Endodermal cell (in vitro differentiated cells): ENCODE measurements around the gene HSD17B1. TPM values are rescaled to one million over a fixed set of nuclear protein-coding genes. Genes with fewer than 3 reads are reported as not detected.

Experiments
- DNase-seq: peaks from one replicate; pipeline ENCODE4 v3.0.0-alpha.2; 2017
- H3K27ac ChIP-seq: 2 replicates; pipeline ENCODE4 v1.5.1; 2013; ENCODE audit warnings: mild to moderate bottlenecking, low read depth, low read length, moderate library complexity
- H3K27me3 ChIP-seq: 2 replicates; pipeline ENCODE4 v1.6.1; 2013; ENCODE audit warnings: mild to moderate bottlenecking, low read length, moderate library complexity; ENCODE audit not compliant: insufficient read depth, control insufficient read depth, poor library complexity, severe bottlenecking
- H3K36me3 ChIP-seq: 2 replicates; pipeline ENCODE4 v1.7.0; 2013; ENCODE audit warnings: mild to moderate bottlenecking, low read length, moderate library complexity; ENCODE audit not compliant: control insufficient read depth, insufficient read depth
- H3K4me1 ChIP-seq: one replicate; pipeline ENCODE4 v1.7.0; 2013; ENCODE audit warnings: low read length; ENCODE audit not compliant: control insufficient read depth, insufficient read depth
- H3K4me3 ChIP-seq: 2 replicates; pipeline ENCODE4 v1.5.1; 2013; ENCODE audit warnings: mild to moderate bottlenecking, low read length, moderate library complexity
- H3K9ac ChIP-seq: 2 replicates; pipeline ENCODE4 v1.6.1; 2013; ENCODE audit warnings: mild to moderate bottlenecking, low read length, moderate library complexity; ENCODE audit not compliant: poor library complexity, severe bottlenecking; ENCODE audit errors: extremely low read depth
- H3K9me3 ChIP-seq: 2 replicates; pipeline ENCODE4 v1.6.1; 2013; ENCODE audit warnings: mild to moderate bottlenecking, low read length, moderate library complexity; ENCODE audit not compliant: control insufficient read depth
- H3K27ac Mint-ChIP-seq: 2 replicates; pipeline ENCODE4 v1.8.0; 2020; ENCODE audit warnings: mixed read lengths
- H3K27me3 Mint-ChIP-seq: 2 replicates; pipeline ENCODE4 v1.8.0; 2021; ENCODE audit warnings: mild to moderate bottlenecking, mixed read lengths; ENCODE audit not compliant: insufficient read depth
- H3K36me3 Mint-ChIP-seq: 2 replicates; pipeline ENCODE4 v1.8.0; 2020; ENCODE audit warnings: low read depth, mixed read lengths
- H3K4me1 Mint-ChIP-seq: 2 replicates; pipeline ENCODE4 v1.8.0; 2020; ENCODE audit warnings: mixed read lengths
- H3K4me3 Mint-ChIP-seq: 2 replicates; pipeline ENCODE4 v1.8.0; 2020; ENCODE audit warnings: mild to moderate bottlenecking, moderate library complexity, mixed read lengths
- H3K9me3 Mint-ChIP-seq: 2 replicates; pipeline ENCODE4 v1.8.0; 2020; ENCODE audit warnings: mild to moderate bottlenecking, mixed read lengths
- CTCF ChIP-seq: fragments of 200-600 bp; sonication (generic); conservative IDR thresholded peaks from 2 replicates; pipeline ENCODE4 v1.5.0; 2021; ENCODE audit warnings: antibody characterized with exemption, mild to moderate bottlenecking
- WGBS, 2 experiments: methylation state at CpG; one replicate each; pipeline versions ENCODE4 v1.1.5 to v1.1.7; 2013; ENCODE audit warnings: missing lambda C conversion rate in 2 of 2, mixed read lengths in 1 of 2; ENCODE audit not compliant: insufficient coverage in 1 of 2, insufficient read length in 1 of 2; 5-methylcytosine and 5-hydroxymethylcytosine counted together
- total RNA-seq, 2 donors: library from RNA; stranded (reverse); fragmentation: NEBNext Ultra II Directional in 1 of 2; extraction: Animal tissue kit (Norgen Biotek cat#: 25700) in 1 of 2; gene quantifications; 2 replicates in 1 of 2; 3 replicates in 1 of 2; pipeline ENCODE4 v1.2.1, GENCODE V29; 2021

The HSD17B1 gene
- total RNA-seq, 2 donors from 2014 or later, result 2.4 to 2.8 TPM

- peaks cover 60% of the 10 kb centered on the region for H3K36me3 ChIP-seq
- peak overlapping the region; percentile 78 for H3K27ac ChIP-seq
- peaks cover 4% of the 10 kb centered on the region for H3K4me1 ChIP-seq
- no peak overlapping the region for H3K9ac ChIP-seq
- H3K4me3 ChIP-seq, result peak overlapping the region; percentile 94
- no peaks in the 10 kb centered on the region for H3K9me3 ChIP-seq
- H3K27me3 Mint-ChIP-seq, result no peaks in the 10 kb centered on the region
- no peaks in the 10 kb centered on the region for H3K9me3 Mint-ChIP-seq
- WGBS, 2 experiments, result 59 to 66% methylated on average over 17 to 28 of the region's 28 CpGs
- H3K27ac Mint-ChIP-seq, result peak overlapping the region; percentile 94
- no peaks in the 10 kb centered on the region for H3K27me3 ChIP-seq
- peak overlapping the region; percentile 86 for H3K4me3 Mint-ChIP-seq
- TF ChIP-seq CTCF, result no peak
- no peak for DNase-seq
- peaks cover 36% of the 10 kb centered on the region for H3K36me3 Mint-ChIP-seq
- H3K4me1 Mint-ChIP-seq, result peaks cover 16% of the 10 kb centered on the region
Measured at GRCh38 chr17:42566215-42566882, 13.6 kb downstream of the HSD17B1 start.

- DNase-seq, result peak; percentile 98
- peaks cover 43% of the 10 kb centered on the region for H3K36me3 Mint-ChIP-seq
- H3K27ac Mint-ChIP-seq, result peak within 1 kb of the TSS; percentile 94
- peaks cover 67% of the 10 kb centered on the region for H3K36me3 ChIP-seq
- 0% methylated on average over 30 to 72 of the region's 72 CpGs for WGBS, 2 experiments
- H3K4me1 ChIP-seq, result peaks cover 4% of the 10 kb centered on the region
- H3K9ac ChIP-seq, result peak within 1 kb of the TSS; percentile 63
- TF ChIP-seq CTCF, result peak; percentile 43
- peak within 1 kb of the TSS; percentile 78 for H3K27ac ChIP-seq
- peak within 1 kb of the TSS; percentile 94 for H3K4me3 ChIP-seq
- peaks cover 15% of the 10 kb centered on the region for H3K4me1 Mint-ChIP-seq
- no peaks in the 10 kb centered on the region for H3K9me3 ChIP-seq
- H3K27me3 Mint-ChIP-seq, result no peaks in the 10 kb centered on the region
- peak within 1 kb of the TSS; percentile 86 for H3K4me3 Mint-ChIP-seq
- no peaks in the 10 kb centered on the region for H3K27me3 ChIP-seq
- H3K9me3 Mint-ChIP-seq, result no peaks in the 10 kb centered on the region
Measured at GRCh38 chr17:42566883-42567573, 14.3 kb downstream of the HSD17B1 start, which contains the start of gene MLX. Gene MLX, plus strand, starts transcription at chr17:42567100. Its CDS starts 25 bp downstream, at chr17:42567125.

- TF ChIP-seq CTCF, result no peak
- peak overlapping the region; percentile 86 for H3K4me3 Mint-ChIP-seq
- WGBS, 2 experiments, result 91 to 96% methylated on average over 6 to 14 of the region's 14 CpGs
- no peaks in the 10 kb centered on the region for H3K9me3 ChIP-seq
- H3K4me3 ChIP-seq, result no peak overlapping the region
- DNase-seq, result no peak
- peaks cover 81% of the 10 kb centered on the region for H3K36me3 ChIP-seq
- H3K27ac ChIP-seq, result no peak overlapping the region
- H3K9ac ChIP-seq, result no peak overlapping the region
- peaks cover 54% of the 10 kb centered on the region for H3K36me3 Mint-ChIP-seq
- H3K4me1 Mint-ChIP-seq, result peaks cover 8% of the 10 kb centered on the region
- H3K27me3 Mint-ChIP-seq, result no peaks in the 10 kb centered on the region
- H3K4me1 ChIP-seq, result peaks cover 4% of the 10 kb centered on the region
- H3K27ac Mint-ChIP-seq, result peak overlapping the region; percentile 48
- H3K27me3 ChIP-seq, result no peaks in the 10 kb centered on the region
- no peaks in the 10 kb centered on the region for H3K9me3 Mint-ChIP-seq
Measured at GRCh38 chr17:42568341-42569111, 15.8 kb downstream of the HSD17B1 start.
